Measurements from ENCODE around the gene ECI1.
A peak's percentile ranks its signal among the peaks of the same experiment; 100 is the strongest.
"Not testable (repeated sequence)": the region's sequence is repeated elsewhere in the genome, so short reads cannot be mapped to it uniquely, and the experiment has no call there.

ECI1 gene

GRCh38 chr16:2273484-2273883 is 22.1 kb upstream of the ECI1 start:
- TF ChIP-seq CTCF (conservative IDR thresholded peaks at IDR 0.05; ENCODE audit: low read depth, low read length): no peak
- no peak for DNase-seq (ENCODE audit: low read depth)
- no peak overlapping the region for H3K4me3 ChIP-seq (ENCODE audit: low read length)

GRCh38 chr16:2271848-2272461 is 20.6 kb upstream of the ECI1 start:
- H3K4me3 ChIP-seq (ENCODE audit: low read length): no peak overlapping the region
- TF ChIP-seq CTCF (conservative IDR thresholded peaks at IDR 0.05; ENCODE audit: low read depth, low read length): no peak
- no peak for DNase-seq (ENCODE audit: low read depth)

GRCh38 chr16:2270588-2271470 is 19.4 kb upstream of the ECI1 start:
- no peak overlapping the region for H3K4me3 ChIP-seq (ENCODE audit: low read length)
- no peak for TF ChIP-seq CTCF (conservative IDR thresholded peaks at IDR 0.05; ENCODE audit: low read depth, low read length)
- no peak for DNase-seq (ENCODE audit: low read depth)

GRCh38 chr16:2270070-2270462 is 18.7 kb upstream of the ECI1 start:
- no peak for DNase-seq (ENCODE audit: low read depth)
- no peak overlapping the region for H3K4me3 ChIP-seq (ENCODE audit: low read length)
- no peak for TF ChIP-seq CTCF (conservative IDR thresholded peaks at IDR 0.05; ENCODE audit: low read depth, low read length)

GRCh38 chr16:2267913-2268666 is 16.7 kb upstream of the ECI1 start, which contains the start of gene RNPS1:
Gene RNPS1 (minus strand): TSS chr16:2268126. CDS start chr16:2264643, 3,483 bp downstream.
- DNase-seq (ENCODE audit: low read depth): peak; percentile 71
- H3K4me3 ChIP-seq (ENCODE audit: low read length): peak within 1 kb of the TSS; percentile 85
- TF ChIP-seq CTCF (conservative IDR thresholded peaks at IDR 0.05; ENCODE audit: low read depth, low read length): no peak

- DNase-seq (ENCODE audit: low read depth): not testable (repeated sequence)
- H3K4me3 ChIP-seq (ENCODE audit: low read length): peak overlapping the region; percentile 85
Measured at GRCh38 chr16:2267505-2267912, 16.1 kb upstream of the ECI1 start.

- H3K4me3 ChIP-seq (ENCODE audit: low read length): peak overlapping the region; percentile 85
- not testable (repeated sequence) for DNase-seq (ENCODE audit: low read depth)
Measured at GRCh38 chr16:2266887-2267286, 15.5 kb upstream of the ECI1 start.

- not testable (repeated sequence) for DNase-seq (ENCODE audit: low read depth); H3K4me3 ChIP-seq (ENCODE audit: low read length)
Measured at GRCh38 chr16:2263026-2263425, 11.6 kb upstream of the ECI1 start.

All from retinal pigment epithelial cell (primary cell).